Islet precursor cell (in vitro differentiated cells): ENCODE results near the gene IGFBP7.
"Not testable (repeated sequence)": the region's sequence is repeated elsewhere in the genome, so short reads cannot be mapped to it uniquely, and the experiment has no call there.

Source experiments
- DNase-seq: peaks from one replicate; pipeline ENCODE4 v3.0.0-alpha.2; 2018

IGFBP7 gene

DNA sequence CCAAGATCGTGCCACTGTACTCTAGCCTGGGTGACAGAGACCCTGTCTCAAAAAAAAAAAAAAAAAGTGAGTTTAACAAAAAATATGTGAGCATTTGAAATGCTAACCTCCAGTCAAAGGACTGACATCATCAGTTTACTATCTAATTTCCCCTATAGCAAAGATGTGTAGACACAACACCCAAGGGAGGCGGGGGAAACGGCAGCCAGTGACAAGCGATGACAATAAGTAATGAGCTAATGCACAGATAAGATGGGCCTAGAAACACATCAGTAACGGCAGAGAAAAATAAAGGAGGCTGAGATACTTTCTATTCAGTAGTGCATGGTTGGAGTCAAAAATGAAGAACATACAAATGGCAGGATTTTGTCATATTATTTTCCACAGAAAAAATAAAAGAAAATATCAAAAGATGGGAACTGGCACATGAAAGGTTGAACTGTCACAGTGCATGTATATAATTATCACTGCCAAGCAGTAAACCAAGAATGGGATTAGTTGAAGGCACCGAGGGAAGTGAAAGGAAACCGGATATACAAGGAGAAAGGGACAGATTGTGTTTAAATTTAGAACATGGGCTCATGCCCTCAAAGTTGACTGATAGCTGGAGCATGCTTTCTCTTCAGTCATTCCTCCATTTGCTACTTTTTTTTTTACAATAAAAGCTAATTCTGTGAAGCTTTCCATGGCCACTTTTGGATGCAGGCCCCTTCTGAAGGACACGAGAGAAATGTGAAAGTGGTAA is 41.8 kb downstream of the IGFBP7 start:
- no peak for DNase-seq

DNA sequence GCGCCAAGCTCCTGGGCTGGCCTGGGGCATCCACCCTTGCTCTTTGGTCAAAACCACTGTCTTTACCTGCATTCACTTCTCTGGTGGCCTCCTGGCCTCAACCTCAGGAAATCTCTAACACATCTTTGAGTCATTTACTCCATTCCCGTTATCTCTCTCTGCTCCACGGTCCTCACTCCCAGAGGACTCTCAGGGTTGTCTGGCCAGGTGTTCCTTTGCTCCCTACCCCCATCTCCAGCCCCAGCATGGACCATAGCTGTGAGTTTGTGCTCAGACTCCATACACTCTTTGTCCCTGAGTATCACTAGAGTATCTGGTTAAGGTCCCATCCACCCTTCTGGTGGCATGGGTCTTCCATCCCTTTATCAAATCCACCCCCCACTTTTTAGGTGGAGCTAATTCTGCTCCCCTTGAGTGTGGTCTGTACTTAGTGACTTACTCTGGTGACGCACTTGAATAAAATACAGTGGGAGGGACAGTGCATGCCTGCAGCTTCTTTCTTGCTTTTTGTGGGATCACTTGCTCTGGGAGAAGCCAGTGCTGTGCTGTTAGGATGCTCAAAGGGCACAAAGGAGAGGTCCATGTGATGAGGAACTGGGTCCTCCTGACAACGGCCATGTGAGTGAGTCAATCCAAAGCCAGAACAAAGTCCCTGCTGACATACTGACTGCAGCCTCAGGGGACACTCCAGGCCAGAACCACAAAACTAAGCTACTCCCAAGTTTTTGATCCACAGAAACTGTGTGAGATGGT is 44.3 kb downstream of the IGFBP7 start:
- no peak for DNase-seq

DNA sequence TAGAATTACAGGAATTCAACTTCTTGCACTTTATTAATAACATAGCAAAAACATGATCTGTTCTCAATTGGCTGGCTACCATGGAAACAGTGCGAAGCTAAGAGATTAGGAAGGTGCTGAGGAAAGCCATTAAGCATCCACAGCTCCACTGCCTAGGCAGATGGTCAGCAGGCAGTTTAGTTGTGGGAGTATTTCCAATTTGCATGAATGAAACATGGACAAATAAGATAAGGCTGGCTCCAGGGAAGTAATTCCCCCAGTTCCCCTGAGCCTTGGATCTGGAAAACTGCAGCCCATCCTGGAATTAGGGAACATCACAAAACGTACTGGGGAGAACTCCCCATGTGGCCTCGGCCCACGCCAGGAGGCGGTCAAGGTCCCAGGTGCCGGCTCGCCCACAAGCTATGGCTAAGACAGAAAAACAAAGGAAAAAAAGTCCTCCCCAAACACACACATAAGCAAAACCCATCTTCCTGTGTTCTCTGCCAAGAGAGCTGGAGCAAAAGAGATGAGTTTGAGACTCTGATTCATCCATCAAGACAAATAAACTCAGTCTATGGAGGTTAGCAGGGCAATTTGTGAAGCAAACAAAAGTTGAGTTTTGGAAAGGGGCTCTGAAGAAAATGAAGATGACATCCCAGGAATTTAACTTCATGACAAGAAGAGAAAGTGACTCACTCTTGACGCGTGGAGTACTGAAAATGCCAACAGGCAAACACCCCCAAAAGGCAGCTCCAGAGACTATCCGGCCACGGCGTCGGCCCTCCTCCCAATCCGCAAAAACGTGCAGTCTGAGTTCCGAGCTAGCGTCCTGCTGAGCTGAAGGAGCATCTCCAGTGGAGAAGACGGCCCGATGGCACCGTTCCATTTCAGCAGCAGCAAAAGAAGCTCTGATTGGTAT is 45.1 kb downstream of the IGFBP7 start:
- no peak for DNase-seq

DNA sequence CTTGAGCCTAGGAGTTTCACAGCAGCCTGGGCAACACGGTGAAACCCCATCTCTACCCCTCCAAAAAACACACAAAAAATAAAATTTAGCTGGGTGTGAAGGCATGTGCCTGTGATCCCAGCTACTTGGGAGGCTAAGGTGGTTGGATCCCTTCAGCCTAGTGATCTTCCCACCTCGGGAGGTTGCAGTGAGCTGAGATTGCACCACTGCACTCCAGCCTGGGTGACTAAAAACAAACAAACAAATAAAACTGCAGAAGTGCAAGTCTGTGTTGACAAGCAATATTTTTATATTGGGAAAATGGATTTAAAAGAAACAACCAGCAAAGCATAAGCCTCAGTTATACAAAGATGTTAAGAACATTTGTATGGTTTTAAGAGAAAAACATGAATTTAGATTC is 46.1 kb downstream of the IGFBP7 start:
- DNase-seq, result no peak

DNA sequence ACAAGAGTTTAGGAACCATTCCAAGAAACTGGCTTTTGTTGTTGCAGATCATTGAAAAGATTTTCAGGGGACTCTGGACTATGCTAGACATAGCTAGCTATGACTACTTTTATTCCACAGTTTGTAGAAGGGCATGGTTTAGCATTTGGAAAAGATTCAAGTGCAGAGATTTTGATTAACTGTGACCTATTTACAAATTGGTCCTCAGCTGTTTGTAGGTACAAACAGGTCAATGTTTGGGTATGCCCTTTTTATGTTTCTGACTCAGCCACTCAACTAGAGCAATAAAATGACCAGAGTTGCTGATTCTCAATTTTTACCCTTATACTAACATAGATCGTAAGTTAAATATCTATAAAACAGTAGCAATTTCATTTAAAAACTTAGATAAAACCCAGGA is 46.7 kb downstream of the IGFBP7 start:
- no peak for DNase-seq

DNA sequence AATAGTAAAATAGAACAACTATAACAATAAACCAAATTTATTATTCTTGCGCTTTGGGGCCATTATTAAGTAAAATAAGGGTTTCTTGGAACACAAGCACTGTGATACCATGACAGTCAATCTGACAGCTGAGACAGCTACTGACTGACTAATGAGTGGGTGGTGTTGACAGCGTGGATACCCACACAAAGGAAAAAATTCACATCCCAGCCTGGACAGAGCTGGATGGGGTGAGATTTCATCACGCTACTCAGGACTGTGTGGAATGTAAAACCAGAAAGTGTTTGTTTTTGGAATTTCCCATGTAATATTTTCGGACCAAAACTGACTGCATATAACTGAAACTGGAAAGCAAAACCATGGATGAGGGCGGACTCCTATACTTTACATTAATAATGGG is 48.8 kb downstream of the IGFBP7 start:
- no peak for DNase-seq

DNA sequence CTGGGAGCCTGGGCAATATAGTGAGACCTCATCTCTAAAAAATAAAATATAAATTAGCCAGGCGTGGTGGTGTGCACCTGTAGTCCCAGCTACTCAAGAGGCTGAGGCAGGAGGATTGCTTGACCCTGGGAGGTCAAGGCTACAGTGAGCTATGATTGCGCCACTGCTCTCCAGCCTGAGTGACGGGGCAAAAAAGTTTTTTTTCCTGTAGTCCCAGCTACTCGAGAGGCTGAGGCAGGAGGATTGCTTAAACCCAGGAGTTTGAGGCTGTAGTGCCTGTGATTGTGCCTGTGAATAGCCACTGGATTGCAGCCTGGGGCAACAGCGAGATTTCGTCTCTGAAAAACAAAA is 49.5 kb downstream of the IGFBP7 start:
- DNase-seq, result not testable (repeated sequence)

DNA sequence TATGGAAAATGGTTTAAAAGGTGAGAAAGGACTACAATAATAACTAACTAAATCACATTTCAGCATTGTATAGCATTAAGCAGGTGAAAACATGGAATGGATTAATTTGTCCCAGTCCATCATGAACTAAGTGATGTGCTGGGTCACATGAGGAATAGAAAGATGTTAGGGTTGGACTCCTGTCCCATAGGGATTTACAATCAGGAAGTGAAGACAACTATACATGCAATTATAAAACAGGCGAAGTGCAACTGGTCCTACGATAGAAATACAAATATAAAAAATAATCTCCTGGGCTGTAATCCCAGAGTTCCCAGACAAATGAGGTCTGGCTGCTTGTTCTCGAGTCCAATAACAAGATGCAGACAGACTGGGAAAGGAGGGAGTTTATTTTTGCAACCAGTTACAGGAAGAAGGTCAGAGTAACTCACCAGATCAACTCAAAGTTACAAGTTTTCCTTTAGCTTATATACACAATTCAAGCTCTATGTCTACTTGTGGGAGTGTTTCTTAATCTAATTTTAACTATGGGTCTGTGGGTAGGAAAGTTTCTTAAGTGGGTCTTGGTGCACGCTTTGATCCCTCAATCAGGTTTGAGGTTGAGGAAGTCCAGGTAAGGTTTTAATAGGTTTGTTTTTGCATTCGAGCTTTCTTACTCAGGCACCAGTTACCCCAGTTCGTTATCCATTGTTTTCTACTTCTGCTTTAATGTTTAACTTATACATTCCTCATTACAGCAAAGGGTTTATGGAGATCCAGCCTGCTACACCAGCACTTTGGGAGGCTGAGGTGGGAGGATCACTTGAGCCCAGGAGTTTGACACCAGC is 50.1 kb downstream of the IGFBP7 start:
- no peak for DNase-seq

DNA sequence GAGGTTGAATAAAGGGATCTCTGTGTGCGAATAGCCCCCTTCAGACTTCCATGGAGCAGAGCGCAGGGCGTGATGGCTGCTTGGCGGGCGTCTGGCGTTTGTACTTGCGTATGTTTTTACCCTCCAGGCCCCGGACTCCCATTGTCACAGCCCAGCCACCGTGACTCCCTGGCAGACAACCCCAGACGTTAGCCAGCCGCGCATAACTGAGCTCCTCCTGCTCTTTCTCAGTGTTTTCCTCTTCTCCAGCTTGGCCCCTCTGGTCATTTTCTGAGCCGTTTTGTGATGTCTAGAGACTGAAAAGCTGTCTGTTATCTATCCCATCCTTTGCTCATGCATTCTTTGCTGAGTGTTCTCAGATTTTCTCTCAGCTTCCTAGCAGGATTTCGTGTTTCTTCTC is 54.3 kb downstream of the IGFBP7 start:
- DNase-seq, result peak; percentile 95

DNA sequence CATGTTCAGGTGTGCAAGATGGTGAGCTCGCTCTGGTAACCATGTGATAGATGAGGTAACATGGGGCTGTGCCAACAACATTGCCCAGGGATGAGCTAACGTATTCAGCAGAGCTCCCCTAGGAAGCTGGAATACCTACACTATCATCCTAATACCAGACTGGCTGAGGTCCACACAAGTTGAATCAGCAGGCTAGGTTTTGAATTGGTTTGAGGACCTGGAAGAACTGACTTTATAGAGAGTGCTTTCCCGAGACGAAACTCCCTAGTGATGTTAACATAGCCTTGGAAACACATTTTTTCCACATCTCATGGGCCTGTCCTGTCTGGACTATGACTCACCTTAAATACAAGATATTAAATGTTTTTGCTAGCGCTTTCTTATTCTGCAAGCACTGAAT is 56.7 kb downstream of the IGFBP7 start:
- DNase-seq, result no peak

DNA sequence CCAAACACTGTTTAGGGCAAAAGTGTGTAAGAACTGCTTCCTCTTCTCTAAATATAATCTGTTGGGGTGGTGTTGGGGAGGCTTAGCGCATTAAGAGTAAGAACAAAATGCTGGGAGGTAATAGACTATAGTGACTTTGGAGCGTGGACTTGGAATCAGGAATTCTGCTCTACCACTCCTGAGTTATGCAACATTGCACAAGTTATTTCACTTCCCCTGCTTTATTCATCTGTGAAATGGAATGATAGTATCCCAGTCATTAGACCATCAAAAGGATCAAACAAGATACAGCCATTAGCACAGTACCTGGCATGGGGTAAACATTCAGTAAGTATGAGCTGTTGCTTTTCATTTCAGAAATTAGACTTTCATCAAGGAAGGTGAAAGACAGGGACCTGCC is 58.7 kb downstream of the IGFBP7 start:
- DNase-seq, result no peak

DNA sequence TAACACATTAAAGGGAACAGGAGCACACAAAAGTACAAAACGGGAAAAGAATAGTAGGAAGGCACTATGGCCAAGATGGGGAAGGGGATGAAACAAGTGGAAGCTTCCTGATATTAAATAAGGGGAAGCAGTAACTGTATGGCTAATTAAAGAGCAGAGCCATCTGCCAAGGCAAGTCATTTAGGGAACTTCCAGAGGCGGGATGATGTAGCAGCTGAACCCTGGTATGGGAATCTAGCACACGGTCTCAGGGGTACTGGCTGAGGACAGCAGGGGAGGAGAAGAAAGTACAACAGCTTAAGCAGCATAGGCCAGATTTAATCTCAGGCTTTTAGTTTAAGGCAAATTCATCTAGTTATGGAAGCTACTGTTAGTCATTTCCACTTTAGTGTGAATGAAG is 59.1 kb downstream of the IGFBP7 start:
- DNase-seq, result no peak

DNA sequence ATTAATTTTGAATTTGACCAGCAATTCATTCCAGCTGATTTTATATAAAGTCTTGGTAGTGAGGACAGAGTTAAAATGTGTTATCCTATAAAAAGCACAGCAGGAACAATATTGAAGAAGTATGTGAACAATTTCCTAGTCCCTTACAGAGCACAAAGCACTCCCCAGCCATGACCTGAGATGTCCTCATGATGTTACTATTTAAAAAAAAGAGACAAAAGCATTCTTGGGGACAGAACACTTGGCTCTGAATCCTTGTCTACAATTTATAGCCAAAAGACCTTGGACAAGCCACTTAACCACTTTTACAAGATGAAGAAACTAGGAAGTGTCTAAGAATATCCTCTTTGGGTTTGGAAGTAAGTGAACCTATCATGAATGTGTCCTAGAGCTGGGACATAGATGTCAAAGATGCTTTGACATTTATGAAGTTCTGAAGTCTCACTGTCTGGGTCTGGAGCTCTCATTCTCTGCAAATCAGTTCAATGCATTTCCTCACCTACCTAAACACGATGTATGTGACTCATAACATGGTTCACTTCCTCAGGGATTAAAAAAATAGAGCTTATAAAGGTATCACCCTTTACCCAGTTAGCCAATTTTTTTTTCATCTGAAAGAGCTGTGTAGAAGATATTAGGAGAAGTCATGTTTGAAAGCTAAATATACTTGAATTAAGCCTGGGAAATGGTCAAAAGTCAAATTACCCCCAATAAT is 61.4 kb downstream of the IGFBP7 start:
- DNase-seq, result no peak

DNA sequence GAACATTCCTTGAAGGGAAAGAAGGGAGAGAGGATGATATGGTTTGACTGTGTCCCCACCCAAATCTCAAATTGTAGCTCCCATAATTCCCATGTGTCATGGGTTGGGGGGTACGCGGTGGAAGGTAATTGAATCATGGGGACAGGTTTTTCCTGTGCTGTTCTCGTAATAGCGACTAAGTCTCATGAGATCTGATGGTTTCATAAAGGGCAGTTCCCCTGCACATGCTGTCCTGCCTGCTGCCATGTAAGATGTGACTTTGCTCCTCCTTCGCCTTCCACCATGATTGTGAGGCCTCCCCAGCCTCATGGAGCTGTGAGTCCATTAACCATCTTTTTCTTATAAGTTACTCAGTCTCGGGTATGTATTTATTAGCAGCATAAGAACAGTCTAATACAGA is 63.1 kb downstream of the IGFBP7 start:
- DNase-seq, result not testable (repeated sequence)

DNA sequence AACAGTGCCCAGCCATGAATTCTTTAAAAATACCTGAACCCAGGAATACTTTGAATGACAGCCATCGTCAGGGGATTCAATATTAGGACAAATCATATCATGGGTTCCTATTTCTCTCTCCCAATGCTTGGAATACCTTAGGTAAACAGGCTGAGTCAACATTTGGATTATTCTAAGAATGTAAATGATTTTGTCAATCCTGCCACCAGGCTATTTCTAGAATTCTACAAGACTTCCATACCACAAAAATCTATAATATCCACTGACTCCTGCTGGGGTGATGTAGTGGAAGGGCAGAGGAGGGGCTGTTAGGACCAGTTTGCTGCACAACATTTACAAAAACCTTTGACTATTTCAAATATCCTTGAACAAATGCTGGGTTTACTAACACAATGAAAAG is 65.2 kb downstream of the IGFBP7 start:
- no peak for DNase-seq

DNA sequence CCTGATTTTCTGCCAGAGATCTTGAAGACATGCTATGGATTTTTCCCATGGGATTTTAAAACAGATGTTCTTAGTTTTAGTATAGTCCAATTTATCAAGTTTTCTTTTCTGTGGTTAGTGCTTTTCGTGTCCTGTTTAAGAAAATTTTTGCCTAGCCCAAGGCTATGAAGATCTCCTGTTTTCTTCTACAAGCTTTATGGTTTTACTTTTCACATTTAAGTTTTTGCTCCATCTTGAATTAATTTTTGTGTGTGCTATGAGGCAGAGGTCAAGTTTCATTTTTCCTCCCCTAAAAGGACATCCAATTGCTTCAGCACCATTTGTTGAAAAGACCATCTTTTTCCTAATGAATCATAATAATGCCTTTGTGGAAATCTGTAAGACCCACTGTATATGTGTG is 65.9 kb downstream of the IGFBP7 start:
- DNase-seq, result no peak

DNA sequence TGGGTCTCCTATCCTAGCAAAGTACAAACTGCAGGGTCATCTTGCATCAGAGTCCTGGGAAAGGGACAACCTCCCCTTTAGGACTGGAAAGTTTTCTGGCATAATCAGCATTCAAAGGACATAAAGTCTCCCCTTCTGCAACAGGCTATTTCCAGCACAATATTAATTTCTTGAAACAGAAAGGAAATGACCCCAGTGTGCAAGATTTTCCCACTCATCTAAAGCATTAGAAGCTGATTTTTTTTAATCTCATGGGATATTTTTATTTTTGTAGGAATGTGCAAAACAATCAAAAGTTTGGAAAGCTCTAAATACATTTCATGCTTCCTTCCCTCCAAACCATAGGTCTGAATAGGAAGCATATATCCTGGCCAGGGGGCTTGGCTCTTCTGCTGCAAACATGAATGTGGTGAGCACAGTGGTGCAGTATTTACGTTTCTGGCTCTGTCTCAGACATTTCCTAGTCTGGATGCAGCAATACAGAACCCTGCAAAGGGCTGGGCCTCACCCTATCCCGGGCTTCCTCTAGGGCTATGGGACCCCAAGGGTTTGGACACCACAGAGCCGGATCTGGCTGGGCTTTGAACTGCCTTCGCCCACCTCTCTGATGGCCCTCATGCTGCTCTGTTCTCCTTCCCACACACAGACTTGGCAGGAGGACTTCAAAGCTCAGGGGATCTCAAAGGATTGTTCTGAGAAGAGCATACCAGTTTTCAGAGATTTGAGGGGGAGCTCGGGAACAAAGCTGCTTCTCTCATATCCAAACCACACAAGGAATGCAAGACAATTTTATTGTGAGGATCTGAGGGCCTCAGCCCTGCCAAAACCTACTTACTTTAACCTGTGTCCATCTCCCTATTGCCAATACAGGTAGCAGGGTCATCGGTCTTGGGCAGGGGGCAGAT is 66.6 kb downstream of the IGFBP7 start:
- peak; percentile 82 for DNase-seq

DNA sequence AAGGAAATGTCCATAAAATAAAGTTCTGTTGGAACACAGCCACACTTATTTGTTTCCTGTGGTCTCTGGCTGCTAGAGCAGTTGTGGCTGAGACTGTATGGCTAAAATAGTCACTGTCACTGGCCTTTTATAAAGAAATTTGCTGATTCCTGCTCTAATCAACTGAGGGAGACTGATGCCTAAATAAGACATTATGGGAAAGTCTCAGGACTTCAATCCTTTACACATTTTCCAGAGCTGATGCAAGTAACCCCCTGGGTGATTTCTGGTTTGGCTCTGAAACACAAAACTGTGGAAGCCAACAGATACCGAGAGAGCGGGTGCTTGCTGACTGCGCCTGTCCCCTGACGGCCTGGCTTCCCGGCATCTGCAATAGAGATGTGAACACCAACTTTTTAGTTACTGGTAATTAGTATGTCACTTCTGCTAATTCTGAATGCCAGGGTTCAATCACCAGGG is 67.4 kb downstream of the IGFBP7 start:
- no peak for DNase-seq

DNA sequence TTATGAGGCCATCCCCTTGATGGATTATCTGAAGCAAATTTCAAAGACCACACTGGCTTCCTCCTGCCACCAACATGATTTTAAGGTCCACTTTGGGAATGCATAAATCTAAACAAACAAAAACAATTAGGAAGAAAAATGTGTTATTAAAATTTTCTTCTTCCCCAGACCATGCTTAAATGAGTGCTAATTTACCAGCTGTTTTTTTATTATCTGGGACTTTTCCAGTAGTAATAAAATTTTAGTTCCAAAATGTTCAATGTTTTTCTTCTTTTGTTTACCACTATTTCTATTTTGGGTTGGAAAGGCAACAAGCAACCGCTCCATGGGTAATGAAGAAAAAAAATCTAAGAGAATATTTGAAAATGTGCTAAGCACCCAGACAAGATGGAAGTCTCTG is 69.2 kb downstream of the IGFBP7 start:
- no peak for DNase-seq

DNA sequence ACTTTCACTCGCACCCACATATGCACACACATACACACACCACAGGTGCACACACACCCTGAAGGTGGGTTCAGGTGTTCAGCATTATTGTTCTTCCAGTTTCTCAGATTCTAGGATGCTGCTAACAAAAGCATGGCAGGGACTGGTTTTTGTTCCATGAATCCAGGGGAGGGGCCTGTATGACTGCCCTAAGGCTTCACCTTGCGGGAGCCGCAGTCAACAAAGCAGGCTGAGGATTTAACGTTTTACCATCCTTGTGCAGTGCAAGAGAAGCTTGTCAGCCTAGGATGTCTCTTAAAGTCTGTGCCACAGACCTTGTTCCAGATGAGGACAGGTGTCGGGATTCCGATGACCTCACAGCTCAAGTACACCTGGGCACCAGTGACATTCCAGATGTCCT is 69.7 kb downstream of the IGFBP7 start:
- DNase-seq, result peak; percentile 63

DNA sequence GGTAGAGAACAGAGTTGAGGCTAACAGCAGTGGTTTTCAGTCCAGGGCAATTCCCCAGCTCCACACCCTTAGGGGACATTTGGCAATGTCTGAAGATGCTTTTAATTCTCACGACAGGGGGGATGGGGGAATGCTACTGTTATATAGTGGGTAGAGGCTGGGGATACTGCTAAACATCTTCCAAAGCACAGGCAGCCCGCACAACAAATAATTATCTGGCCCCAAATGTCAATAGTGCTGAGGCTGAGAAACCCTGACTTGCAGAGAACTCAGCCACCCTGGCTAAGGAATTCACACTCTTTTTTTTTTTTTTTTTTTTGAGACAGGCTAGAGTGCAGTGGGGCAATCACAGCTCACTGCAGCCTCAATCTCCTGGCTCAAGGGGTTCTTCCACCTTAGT is 70.8 kb downstream of the IGFBP7 start:
- DNase-seq, result peak; percentile 63
